NCI-H1105 (cell line): ENCODE data around the gene KCNT1.

Experiments used
- DNase-seq: peaks from one replicate; lab custom pipeline; 2025; lab: John Stamatoyannopoulos, UW

The KCNT1 gene

DNA sequence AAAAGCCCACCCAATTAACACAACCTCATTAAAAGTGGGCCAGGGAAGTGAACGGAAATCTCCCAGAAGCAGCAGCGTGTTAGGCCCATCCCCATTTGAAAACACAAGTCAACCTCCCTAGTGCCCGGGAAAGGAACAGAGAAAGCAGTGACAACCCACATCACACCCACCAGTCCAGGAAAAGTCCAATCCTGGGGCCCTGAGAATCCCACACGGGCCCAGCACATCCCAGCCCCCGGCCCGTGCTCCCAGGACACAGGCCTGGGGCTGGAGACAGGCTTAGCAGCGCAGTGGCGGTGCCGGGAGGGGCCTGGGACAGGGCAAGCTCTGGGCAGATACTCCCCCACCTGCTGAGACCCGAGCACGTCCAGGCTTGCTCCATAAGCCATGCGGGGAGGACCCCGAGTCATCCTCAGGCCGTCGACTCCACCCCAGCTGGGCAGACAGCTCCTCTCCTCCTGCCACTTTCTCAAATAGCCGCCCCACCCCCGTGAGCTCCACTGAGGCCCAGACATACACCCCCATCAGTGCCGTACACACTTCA, 101.0 kb downstream of the KCNT1 start:
- no peak for DNase-seq

- no peak for DNase-seq
These were observed 101.5 kb downstream of the KCNT1 start for GRCh38 chr9:135803441-135803840.

- DNase-seq = no peak
These were observed 102.8 kb downstream of the KCNT1 start for GRCh38 chr9:135804581-135805421.

GRCh38 chr9:135805422-135806022, 103.5 kb downstream of the KCNT1 start:
- DNase-seq = no peak

GRCh38 chr9:135809166-135809565, 107.2 kb downstream of the KCNT1 start:
- no peak for DNase-seq

GRCh38 chr9:135810806-135811575, 109.0 kb downstream of the KCNT1 start:
- no peak for DNase-seq

GRCh38 chr9:135811801-135812200, 109.8 kb downstream of the KCNT1 start:
- DNase-seq = peak; percentile 83

- no peak for DNase-seq
These were observed 111.0 kb downstream of the KCNT1 start for GRCh38 chr9:135812961-135813360.

DNA sequence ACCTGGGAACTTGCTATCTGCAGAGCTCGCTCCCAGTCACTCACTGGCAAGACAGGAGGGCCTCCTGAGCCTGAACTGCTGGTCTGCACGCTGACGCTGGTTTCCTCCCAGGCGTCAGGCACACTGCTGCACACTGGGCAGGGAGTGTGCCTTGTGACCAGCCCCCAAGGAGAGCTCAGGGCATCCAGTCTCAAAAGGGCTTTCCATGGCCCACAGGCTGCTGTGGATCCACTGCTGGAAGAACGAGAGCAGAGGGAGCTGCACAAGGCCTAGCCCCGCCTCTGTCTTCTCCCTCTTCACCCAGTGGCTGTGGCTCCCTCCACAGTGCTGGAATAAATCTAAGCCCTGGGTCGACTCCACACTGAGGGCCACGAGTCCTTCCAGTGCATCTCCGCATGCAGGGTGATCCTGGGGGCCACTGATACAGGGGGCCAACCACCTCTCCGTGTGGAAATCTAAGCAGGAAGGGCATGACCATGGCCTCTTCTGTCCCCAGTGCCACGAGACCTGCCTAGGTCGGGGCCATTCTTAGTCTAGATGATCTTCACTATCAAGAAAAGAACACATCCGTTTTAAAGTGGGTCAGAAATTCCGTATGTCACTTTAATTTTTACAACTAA, 111.8 kb downstream of the KCNT1 start:
- no peak for DNase-seq

GRCh38 chr9:135814421-135815095, 112.6 kb downstream of the KCNT1 start:
- no peak for DNase-seq

DNA sequence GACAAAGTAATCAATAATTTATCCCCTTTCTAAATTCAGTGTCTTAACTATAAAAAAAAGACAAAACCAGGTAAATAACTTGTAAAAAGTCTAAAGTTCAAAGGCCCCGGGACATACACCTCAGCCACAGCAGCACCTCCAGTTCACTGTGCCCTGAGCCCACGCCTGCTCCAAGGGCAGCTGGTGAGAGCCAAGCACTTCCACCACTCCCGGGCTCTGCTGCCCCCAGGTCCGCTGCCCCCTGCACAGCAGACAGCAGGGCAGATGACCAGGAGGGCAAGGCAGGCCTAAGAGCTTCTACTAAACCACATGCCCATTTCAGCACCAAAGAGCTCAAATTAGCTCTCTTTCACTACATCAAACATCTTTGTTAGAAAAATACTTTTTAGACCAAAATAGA, 113.4 kb downstream of the KCNT1 start:
- DNase-seq = no peak

DNA sequence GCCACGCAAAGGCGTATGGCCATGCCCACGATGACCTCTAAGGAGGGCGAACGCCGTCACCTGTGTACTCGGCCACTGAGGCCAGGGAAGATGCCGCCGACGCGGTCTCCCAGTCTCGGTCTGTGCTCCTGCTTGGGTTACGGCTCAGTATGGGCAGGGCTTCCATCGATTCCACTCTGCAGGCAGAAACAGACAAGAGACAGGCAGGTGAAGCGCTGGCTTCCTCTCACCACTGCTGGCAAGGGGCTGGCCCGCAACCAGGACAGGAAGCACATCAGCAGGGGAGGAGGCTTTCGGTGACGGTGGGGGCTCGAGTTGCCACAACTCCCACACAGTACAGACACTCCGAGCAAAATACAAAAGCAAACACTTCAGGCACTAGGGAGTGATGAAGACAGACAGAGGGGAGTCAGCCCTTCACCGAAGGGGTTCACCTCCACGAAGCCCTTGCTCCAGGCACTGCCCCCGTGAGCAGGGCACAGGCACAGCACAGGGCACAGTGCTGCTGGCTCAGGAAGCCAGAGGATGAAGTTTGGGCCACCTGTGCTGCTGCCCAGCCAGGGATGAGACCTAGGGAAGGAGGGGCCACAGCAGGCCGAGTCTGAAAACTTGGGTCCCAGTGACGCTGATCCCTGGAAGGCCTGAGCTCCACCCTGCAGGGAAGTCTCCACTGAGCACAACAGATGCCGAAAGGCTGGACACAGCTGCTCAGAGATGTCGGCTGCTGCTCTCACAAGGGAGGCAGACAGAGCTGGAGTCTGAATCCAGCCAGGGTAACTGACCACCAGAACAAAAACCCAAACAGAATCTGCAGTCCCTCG, 114.1 kb downstream of the KCNT1 start:
- DNase-seq = no peak

- no peak for DNase-seq
These were observed 114.6 kb downstream of the KCNT1 start for GRCh38 chr9:135816651-135816970.

GRCh38 chr9:135817951-135818717, 116.1 kb downstream of the KCNT1 start:
- DNase-seq = no peak

GRCh38 chr9:135818718-135819475, 116.9 kb downstream of the KCNT1 start:
- no peak for DNase-seq

GRCh38 chr9:135819905-135820304, 117.9 kb downstream of the KCNT1 start:
- DNase-seq = no peak

- no peak for DNase-seq
These were observed 118.7 kb downstream of the KCNT1 start for GRCh38 chr9:135820661-135821060.

- no peak for DNase-seq
These were observed 119.1 kb downstream of the KCNT1 start for GRCh38 chr9:135821116-135821515.

GRCh38 chr9:135821733-135822373, 119.9 kb downstream of the KCNT1 start:
- no peak for DNase-seq
